ENCODE data around the gene FYN. TPM values are rescaled to one million over a fixed set of nuclear protein-coding genes. Genes with fewer than 3 reads are reported as not detected.
"Not testable (repeated sequence)": the region's sequence is repeated elsewhere in the genome, so short reads cannot be mapped to it uniquely, and the experiment has no call there.

FYN gene
- total RNA-seq, 1 donor from 2014 or later, result 165 TPM

DNA sequence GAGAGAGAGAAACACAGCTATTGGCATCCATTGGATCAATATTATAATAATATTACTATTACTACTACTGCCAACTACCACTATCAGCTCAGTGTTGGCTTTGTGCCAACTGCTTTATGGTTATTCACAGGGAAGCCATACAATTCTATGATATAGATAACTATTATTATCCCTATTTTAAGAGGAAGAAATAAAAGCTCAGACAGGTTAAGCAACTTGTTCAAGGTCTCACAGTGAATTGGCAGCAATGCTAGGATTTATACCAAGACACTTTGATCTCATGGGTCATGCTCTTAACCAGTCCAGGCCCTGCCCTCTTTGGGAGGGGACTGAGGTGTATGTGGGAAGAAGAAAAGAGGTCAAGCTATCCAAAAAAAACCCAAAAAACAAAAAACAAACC is 185.6 kb downstream of the FYN start:
- no peak for DNase-seq (ENCODE audit: low read depth)

DNA sequence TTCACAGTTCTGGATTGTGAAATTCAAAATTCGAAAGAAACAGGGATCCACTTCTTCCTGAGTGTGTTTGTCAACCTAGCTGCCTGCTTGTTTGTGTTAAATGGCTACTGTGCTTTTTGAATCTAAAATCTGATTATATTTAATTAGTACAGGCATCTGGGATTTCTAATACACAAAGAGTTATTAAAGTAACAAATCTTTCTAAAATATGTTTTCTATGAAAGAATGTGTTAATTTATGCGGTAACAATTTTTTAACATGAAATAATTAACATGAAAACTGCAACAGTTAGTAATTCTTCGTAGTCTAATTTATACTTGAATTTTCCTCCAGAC is 186.4 kb downstream of the FYN start:
- DNase-seq (ENCODE audit: low read depth), result no peak

DNA sequence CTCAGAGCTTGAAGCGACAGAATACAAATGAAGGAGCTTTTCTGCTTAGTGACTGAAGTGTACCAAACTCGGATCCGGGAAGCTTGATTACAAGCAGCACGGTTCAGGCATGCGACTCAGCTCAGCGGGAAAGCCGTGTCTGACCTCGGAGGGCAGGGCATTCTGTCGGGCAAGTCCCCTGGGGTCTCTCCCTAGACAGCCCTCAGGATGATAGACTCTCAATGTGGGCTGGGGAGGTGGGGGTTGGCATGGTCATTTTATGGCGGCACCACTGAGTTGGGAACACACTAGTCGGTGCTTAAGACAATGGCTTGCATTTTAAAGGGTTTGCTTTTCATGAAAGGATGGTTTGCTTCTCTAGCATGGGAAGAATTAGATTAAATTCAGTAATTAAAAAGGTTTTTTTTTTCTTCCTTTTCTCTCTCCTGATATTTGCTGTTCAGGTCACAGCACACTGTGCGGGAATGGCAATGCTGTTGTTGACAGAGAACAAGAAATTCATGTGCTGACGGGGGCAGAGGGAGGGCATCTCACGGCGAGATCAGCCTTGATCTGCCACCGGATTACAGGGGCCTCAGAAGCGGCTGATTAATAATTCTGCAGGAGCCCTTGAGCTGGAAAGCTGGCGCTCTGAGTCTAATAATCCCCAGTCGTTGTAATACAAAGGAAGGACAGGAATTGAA is 186.9 kb downstream of the FYN start:
- peak; percentile 30 for DNase-seq (ENCODE audit: low read depth)

DNA sequence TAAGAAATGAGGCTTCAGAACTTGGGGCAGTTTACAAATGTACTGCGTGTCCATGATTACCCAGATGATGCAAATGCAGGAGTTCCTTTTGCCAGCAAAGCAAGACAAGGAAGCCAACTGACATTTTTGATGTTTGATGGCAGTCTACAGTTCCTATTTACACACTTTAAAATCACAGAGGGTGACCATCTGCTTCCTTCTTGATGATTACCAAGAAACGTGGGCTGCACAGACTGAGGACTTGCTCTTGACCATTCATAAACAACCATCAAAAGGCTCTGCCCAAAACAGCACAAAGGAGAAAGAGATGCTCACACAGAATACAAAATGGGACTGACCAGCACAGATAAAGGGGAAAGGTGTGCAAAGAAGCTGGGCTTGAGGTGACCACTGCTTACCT is 187.7 kb downstream of the FYN start:
- DNase-seq (ENCODE audit: low read depth), result no peak

DNA sequence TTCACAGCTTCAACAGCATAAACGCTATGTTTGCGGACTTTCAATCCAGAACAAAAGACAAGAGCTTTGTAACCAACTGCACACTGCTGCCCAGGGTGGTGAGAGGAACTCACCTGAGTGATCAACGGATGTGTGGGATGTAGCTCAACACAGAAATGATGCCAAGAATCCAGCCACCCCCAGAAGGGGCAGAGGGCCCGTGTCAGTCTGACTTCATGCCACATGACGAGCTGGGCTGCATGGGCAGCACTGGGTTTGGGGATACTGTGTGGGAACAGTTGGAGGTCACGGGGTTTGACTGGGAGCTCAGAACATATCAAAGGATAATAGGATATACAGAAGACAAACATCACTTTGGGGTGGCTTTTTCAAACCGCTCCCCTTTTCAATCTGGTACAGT is 188.2 kb downstream of the FYN start:
- no peak for DNase-seq (ENCODE audit: low read depth)

DNA sequence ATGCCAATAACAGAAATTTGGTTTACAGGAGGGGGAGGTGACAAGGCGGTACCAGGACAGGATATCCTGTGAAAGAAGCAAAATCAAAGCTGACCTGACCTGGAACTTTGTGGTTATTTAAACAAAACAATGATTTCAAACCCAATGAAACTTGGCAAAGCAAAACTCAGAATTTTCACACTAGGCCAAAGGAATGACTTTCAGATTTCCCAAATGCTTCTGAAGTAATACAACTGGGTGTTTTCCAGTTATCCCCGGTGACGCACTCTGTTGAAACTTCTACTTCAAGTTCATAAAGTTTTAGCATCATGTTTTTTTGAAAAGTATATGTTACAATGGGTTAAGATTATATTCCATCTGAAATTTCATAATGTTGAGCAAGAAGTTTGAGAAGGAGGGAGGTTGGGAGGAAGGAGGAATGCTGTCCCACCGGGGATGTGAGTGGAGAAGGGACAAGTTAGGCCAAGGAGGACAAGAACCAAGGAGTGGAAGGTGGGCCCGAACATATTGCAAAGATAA is 189.4 kb downstream of the FYN start:
- peak; percentile 40 for DNase-seq (ENCODE audit: low read depth)

DNA sequence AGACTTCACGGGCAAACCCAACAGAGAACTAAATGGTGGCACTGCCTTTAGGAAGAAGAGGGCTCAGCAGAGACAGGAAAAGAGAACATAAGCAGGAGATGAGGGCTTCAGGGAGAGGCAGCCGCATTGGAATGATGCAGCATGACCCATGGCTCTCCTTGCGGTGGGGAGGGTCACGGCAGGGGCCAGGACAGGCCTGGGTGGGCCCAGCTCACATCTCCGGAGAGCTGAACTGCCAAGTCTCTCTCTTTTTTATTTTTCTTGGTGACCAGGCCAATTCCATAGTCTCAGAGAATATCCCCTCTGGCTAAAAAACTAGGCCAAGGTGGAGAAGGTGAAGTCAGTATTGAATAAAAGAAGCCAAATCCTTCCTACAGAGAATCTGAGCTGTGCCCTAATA is 190.1 kb downstream of the FYN start:
- no peak for DNase-seq (ENCODE audit: low read depth)

DNA sequence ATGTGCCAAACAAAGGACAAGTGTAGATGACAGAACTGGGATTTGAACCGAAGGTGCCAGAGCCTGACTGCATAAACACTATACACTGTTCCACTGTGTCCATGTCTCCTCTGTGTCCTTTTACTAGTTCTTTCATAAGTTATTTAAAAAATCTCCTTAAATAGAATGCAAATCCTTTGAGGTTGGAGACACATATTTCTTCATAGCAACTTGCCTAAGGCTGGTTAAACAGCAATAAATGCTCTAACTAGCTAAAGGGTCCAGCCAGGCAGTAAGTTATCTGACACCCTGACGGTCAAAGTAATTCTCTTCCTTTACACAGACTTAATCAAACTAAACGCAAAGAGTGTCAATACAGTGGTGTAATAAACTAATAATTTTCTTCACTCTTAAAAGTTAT is 191.4 kb downstream of the FYN start:
- no peak for DNase-seq (ENCODE audit: low read depth)

DNA sequence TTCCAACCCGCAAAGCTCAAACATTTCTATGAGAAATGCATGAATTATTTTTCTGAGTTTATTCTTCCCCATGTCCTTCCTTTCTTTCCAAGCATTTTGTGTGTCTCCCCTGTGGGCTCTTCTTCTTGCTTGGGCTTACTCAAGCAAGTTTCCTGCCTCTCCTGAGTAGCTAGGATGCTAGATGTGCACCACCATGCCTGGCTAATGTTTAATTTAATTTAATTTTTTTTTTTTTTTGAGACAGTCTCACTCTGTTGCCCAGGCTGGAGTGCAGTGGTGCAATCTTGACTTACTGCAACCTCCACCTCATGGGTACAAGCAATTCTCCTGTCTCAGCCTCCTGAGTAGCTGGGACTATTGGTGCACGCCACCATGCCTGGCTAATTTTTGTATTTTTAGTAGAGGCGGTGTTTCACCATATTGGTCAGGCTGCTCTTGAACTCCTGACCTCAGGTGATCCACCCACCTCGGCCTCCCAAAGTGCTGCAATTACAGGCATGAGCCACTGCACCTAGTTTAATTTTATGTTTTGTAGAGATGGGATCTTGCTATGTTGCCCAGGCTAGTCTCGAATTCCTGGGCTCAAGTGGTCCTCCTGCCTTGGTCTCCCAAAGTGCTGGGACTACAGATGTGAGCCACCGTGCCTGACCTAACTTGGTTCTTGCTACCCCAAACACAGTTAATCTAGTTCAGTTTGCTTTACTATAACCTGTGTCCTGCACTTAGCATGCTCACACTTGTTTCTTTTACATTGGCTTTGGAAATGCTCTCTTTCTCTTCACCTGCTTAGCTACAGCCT is 192.2 kb downstream of the FYN start:
- not testable (repeated sequence) for DNase-seq (ENCODE audit: low read depth)

DNA sequence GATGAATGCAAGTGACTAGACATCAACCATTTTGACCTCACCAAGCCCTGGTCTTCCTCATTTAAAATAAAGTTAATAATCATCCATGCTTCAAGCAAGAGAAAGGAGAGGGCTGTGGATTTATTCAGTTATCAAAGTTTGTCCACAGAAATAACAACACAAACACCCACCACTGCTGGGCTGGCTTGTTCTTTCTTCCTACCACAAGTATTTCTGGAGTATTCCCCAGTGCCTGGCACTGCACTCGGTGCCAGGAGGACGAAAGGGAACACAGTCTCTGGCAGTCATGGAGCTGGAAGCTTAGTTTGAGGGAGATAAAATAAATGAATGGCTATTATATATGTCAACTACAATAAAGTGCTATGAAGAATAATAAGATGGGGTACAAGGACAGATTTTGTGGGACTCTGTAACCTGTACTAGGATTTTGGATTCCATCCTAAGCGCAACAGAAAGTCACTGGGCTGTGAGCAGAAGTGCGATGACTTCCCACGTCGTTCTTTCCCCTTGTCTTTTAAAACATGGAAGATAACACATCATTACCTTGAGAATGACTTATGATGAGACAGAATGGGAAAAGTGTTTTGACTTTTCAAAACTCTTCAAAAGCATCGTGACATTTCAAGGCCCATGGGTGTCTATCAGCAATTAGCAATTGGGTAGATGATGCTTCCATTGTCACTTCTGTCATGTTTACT is 193.1 kb downstream of the FYN start:
- peak; percentile 65 for DNase-seq (ENCODE audit: low read depth)

DNA sequence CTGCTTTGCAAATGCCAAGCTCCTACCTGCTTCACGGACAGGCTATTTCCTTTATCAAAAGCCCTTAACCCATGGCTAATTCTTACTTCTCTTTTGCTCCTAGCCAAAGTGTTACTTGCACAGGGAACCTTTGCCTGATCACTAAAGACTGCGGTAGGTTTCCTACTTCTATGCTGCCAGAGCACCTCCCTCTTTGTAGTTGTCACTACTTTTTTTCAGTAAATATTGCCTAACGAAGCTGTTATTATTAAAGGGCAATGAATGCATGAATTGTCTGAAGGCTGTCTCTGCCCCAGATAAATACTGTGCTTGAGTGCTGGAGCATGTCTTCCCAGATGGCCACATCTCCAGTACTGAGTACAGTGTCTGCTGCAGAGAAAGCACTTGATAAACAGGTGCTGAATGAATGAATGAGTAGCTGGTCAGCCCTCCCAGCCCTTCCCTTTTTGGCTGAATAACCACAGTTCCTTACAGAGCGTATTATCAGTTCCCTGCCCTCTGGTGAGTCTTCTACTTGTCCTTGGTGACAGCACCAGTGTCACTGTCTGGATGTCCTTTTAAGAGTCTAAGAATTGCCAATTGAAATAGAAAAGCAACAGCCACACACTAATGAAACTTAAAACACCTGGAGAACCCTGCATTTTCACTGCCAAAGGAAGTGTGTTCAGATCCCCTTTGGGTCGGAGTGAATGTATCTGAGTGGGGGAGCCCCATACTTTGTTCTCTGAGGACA is 194.0 kb downstream of the FYN start:
- DNase-seq (ENCODE audit: low read depth), result no peak

DNA sequence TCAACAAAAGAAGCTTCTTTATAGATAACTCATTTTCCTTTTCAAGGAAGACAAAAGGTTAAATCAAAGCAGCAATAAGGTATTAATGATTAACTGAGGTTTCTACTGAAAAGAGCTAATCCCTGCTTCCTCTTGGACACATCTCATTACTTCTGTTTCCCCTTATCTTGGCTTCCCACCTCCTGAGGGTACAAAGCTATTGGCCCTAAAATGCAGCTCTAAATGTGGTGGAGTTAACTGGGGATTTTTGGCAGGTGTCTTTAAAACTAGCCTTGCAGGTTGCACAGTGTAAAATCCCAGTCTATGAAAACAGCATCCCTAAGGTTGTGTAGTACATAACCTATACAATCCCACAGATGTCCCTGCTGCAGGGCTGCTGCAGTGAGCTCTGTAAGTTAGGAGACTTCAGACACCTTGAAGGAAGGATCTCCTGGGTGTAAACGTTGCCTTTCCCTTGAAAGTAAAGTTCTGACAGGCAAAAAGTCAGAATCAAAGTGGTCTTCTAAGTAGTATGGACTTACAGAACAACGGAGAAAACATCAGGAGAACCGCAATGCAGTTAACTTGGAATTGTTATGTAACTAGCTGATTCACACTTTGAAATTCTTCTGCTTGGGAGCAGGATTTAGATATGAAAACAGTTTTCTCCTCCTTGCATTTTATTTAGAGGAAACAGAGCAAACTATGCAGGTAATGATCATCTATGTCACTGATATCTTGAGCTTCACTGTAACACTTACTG is 195.8 kb downstream of the FYN start:
- no peak for DNase-seq (ENCODE audit: low read depth)

DNA sequence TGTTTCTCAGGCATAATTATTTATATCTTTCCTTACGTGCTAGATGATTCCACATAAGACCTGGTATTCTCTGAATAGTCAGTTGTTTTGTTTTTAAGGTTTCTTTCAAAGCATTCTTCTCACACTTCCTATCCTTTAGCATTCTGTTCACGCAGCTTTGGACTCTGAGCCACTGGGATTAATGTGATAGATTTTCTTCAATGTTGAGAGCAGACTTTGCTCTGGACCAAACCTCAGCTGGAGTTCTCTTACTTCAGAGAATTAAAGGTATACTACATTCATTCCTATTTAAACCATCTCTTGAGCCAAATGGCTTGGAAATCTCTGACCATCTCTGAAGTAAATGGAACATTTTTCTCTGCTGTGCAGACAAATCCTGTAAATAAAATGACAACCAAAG is 196.9 kb downstream of the FYN start:
- DNase-seq (ENCODE audit: low read depth), result no peak

DNA sequence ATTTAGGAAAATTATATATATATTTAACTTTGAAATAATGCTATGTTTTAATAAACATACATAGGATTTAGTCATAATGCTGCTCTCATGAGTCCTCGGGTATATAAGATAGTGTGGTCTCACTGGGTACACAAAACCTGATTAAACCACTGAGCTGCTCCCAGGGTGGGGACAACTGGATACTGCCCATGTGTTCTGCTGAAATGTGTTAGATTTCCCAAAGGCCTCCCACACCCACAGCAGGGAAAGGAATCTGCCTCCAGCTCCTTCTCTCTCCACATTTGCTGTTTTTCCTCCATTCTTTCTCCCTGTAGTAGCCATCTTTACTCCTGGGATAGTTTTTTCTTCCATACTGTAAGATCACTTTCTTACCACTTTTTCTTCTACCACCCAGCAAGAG is 198.4 kb downstream of the FYN start:
- DNase-seq (ENCODE audit: low read depth), result peak; percentile 41

DNA sequence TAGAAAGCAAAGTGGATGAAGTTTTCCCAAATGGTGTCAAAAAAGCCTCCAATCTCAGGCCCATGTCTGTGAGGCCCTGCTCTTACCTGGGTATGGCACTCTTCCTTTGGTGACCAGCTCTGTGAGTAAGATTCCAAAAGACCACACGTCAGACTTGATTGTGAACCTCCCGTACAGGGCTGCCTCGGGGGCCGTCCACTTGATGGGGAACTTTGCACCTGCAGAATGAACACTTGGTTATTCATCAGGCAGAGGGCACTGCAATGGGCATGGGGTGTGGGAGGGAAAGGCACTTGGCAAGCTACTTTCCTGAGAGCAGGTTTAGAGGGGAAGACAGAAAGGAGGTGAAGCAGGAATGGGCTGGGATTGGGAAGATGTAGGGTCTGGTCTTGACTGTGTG is 198.8 kb downstream of the FYN start:
- no peak for DNase-seq (ENCODE audit: low read depth)

DNA sequence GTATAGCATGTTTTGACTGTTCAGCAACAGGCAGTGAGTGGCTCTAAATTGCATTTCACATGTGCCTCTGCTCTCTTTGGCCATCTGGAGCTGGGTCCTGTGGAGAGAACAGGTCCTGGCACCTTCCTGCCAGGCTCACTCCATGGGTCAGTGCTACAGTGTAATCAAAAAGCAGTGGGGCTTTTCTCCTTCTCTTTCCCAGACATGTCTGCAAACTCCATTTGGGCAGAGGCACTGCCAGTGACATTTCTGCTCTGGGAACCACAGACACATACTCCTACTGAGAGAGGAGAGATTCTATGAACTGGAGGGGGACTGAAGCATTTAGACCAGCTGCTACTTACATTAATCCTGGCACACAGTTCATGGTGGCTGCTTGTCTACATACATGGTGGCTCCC is 199.3 kb downstream of the FYN start:
- no peak for DNase-seq (ENCODE audit: low read depth)

DNA sequence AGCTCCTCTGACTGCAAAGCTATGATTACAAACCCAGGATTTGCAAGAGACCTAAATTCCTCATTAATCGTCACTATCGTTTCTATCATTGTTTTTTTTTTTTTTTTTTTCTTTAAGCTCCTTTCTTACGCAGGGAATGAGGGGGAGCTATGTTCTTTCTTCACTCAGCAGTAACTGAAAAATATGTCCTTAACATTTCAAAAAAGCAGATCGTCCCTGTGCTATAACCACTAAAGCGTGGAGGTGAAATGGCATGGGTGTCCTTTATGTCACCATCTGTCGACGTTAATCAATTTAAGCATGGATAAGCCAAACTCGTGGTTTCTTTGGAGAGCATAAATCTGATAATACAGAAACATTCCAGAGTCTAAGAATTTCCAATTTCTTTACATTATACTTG is 199.7 kb downstream of the FYN start:
- no peak for DNase-seq (ENCODE audit: low read depth)

DNA sequence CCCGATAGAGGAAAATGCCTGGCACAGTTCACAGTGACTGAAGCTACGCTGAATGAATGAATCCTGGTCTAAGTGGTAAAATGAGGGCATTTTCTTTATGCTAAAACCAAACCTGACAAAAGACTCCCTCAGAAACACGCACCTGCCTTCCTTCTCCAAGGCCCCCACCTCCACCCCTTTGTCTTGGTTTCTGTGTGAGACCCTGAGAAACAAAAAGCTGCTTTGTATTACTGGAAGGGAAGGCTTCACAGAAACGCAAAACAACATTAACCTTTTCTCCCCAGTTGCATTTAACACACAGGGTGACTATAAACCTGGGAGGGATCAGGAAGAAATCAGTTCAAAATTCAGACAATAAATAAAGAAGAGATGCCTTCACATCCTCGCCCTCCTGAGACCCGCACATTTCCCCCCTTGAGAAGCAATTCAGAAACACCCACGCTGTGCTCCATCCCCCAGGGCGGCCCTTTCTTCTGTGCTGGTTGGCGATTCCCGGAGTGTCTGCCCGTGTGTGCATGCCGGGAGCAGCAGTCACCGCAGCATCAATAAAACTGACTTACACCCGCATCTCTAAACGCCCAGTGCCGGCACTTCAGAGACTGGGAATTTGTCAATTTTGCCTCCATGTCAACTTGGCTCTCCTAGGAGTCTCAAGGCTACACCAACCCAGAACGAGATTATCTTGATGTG is 200.3 kb downstream of the FYN start:
- no peak for DNase-seq (ENCODE audit: low read depth)

DNA sequence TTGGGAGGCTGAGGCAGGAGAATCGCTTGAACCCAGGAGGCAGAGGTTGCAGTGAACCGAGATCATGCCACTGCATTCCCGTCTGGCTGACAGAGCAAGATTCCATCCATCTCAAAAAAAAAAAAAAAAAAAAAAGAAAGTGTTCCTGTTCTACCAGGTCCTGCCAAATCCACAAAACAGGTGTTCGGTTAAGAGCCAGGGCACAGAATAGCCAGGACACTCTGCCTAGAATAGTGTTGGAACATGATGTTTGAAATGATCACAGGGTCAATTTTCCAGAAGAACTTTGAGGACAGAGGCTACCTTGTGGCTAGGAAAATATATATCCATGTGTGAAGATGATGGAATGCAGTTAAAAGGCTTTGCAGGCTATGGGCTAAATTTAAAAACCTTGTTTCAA is 203.9 kb downstream of the FYN start:
- peak; percentile 43 for DNase-seq (ENCODE audit: low read depth)

DNA sequence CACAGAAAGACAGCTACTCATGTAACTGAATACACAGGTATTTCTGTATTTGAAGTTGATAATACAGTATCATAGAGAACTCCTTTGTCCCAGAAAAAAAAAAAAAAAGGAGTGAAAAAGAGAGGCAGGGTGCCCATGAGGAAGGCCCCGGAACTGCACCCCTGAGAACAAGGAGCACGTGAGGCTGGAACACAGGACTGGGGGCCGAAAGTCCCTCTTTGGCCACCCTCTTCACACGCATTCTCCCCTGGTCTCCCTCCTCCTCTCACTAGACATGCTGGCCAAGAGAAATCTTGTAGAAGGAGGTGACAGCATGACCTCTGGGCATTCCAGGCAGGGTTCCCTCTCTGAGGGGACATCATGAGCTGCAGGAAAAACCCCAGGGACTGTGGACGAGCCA is 204.8 kb downstream of the FYN start:
- DNase-seq (ENCODE audit: low read depth), result no peak

Measured in myocyte (in vitro differentiated cells).